ENCODE measurements around the gene TLR3.
A peak's percentile ranks its signal among the peaks of the same experiment; 100 is the strongest.
"Not testable (repeated sequence)": the region's sequence is repeated elsewhere in the genome, so short reads cannot be mapped to it uniquely, and the experiment has no call there.

The TLR3 gene

DNA sequence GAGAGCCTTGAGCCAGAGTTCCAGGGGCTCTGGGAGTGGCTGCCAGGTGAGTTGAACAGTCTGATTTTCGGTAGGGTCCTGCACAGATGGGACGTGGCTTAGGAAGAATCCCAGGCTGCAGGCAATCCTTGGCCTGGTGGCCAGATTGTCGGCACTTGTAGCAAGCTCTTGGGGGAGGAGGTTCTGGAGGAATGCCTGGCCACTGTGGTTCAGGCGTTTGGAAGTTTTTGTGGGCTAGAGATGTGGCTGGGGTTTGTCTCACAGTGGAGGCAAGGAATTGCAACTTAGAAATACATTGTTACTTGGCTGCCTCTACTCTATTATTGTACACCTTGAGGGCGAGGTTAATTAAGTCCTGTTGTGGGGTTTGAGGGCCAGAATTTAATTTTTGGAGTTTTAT is 21.5 kb upstream of the TLR3 start:
- not testable (repeated sequence) for DNase-seq (ENCODE audit: low read depth in 1 of 2, low spot score in 1 of 2)

DNA sequence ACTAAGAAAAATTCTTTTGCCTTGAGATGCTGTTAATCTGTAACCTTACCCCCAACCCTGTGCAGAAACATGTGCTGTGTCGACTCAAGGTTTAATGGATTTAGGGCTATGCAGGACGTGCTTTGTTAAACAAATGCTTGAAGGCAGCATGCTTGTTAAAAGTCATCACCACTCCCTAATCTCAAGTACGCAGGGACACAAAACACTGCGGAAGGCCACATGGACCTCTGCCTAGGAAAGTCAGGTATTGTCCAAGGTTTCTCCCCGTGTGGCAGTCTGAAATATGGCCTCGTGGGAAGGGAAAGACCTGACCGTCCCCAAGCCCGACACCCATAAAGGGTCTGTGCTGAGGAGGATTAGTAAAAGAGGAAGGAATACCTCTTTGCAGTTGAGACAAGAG is 18.8 kb upstream of the TLR3 start:
- DNase-seq (ENCODE audit: low read depth in 1 of 2, low spot score in 1 of 2): not testable (repeated sequence)

DNA sequence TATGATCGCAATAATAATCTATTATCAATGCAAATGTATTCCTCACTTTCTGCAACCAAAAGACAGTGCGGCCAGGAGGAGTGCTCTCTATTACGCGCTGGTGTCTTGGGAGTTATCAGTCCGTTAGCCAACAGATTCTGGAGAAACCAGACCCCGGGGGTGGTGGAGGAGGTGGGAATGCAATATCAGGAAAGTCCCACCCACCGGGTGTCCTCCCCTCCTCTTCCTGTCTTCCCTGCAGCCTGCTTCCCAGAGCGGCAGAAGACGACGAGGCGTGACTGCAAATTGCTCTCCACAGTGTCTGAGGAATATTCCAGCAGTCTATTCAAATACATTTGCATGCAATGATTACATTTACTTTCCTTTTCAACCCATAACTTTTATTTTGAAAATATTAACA is 17.9 kb upstream of the TLR3 start:
- DNase-seq (ENCODE audit: low read depth in 1 of 2, low spot score in 1 of 2): no peak

GRCh38 chr4:186058253-186058979 is 10.5 kb upstream of the TLR3 start:
- DNase-seq (ENCODE audit: low read depth in 1 of 2, low spot score in 1 of 2): no peak

DNA sequence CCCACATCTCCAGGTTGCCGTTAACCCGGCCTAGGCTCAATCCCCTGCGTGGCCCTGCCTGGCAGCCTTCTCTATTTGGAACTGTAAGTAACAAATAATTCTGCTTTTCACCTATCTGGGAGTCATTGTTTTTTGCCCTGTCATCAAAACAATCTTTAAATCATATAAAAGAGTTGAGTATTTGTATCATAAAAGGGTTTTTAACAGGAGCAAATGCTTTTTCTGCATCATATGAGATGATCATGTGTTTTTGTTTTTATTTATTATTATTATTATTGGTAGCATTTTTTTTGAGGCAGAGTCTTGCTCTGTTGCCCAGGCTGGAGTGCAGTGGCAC is 10.0 kb upstream of the TLR3 start:
- no peak for DNase-seq (ENCODE audit: low read depth in 1 of 2, low spot score in 1 of 2)

DNA sequence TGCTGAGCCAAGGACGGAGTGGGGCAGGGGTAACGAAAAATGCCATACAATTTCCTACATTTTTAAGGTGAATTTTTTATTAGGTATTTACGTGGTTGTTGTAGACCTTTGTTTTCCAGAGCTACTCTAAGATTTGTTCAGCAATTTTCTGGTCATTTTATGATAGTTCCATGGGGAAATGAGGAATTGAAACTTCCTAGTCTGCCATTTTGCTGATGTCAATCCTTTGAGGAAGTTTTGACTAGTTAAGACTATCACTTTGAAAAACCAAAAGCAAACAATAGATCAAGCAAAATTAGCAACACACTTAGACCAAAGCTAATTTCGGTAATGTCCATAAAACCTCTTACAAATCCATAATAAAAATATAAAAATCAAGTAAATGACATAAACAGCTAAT is 7.0 kb upstream of the TLR3 start:
- no peak for DNase-seq (ENCODE audit: low read depth in 1 of 2, low spot score in 1 of 2)

DNA sequence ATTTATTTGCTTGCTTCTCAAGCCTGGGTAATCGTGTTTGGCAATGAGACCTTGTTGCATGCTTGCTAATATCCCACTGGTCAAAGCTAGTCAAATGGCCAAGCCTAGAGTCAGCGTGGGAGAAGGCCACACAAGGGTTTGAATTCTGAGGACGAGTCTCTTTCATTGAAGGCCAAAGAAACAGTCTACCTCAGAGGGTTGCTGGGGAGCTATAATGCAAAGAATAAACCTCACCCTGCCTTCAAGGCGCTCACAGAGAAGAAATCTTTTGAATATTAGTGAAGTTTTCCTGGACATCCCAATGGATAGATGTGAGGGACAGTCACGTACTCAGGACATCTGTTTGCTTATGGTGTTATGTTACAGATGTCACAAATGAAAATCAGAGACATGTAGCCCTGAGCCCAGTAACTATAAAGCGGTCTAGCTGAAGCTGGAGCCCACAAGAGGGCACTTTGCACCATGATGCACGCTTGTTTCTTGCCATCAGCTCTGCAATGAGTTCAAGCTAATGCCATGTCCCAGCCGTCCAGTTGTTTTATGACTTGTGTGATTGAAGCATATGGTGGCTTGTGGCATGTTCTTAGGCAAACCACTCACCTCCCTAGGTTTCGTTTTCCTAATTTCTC is 1.1 kb upstream of the TLR3 start:
- no peak for DNase-seq (ENCODE audit: low read depth in 1 of 2, low spot score in 1 of 2)

GRCh38 chr4:186069729-186070128 is 773 bp downstream of the TLR3 start:
- no peak for DNase-seq (ENCODE audit: low read depth in 1 of 2, low spot score in 1 of 2)

- no peak for DNase-seq (ENCODE audit: low read depth in 1 of 2, low spot score in 1 of 2)
Observed at GRCh38 chr4:186072516-186072915, 3.6 kb downstream of the TLR3 start.

DNA sequence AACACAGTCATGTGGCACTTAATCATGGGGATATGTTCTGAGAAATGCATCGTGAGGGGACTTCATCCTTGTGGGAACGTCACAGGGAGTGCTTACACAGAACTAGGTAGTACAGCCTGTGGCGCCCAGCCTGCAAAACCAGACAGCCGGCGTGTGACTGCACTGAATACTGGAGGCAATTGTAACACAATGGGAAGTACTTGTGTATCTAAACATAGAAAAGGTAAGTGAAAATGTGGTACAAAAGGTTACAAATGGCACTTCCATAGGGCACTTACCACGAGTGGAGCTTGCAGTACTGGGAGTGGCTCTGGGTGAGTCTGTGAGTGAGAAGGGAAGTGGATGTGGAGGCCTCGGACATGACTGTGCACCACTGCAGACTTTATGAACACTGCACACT is 5.2 kb downstream of the TLR3 start:
- DNase-seq (ENCODE audit: low read depth in 1 of 2, low spot score in 1 of 2): no peak

GRCh38 chr4:186078981-186079638 is 10.2 kb downstream of the TLR3 start:
- DNase-seq (ENCODE audit: low read depth in 1 of 2, low spot score in 1 of 2): no peak

GRCh38 chr4:186079694-186080093 is 10.7 kb downstream of the TLR3 start:
- DNase-seq (ENCODE audit: low read depth in 1 of 2, low spot score in 1 of 2): no peak

GRCh38 chr4:186081202-186081807 is 12.3 kb downstream of the TLR3 start:
- DNase-seq (ENCODE audit: low read depth in 1 of 2, low spot score in 1 of 2): no peak

DNA sequence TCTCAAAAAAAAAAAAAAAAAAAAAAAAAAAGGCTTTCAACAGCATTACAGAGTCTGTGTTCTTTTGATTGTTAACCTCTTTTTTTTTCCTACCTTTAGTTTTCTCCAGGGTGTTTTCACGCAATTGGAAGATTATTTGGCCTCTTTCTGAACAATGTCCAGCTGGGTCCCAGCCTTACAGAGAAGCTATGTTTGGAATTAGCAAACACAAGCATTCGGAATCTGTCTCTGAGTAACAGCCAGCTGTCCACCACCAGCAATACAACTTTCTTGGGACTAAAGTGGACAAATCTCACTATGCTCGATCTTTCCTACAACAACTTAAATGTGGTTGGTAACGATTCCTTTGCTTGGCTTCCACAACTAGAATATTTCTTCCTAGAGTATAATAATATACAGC is 13.3 kb downstream of the TLR3 start:
- DNase-seq (ENCODE audit: low read depth in 1 of 2, low spot score in 1 of 2): no peak

DNA sequence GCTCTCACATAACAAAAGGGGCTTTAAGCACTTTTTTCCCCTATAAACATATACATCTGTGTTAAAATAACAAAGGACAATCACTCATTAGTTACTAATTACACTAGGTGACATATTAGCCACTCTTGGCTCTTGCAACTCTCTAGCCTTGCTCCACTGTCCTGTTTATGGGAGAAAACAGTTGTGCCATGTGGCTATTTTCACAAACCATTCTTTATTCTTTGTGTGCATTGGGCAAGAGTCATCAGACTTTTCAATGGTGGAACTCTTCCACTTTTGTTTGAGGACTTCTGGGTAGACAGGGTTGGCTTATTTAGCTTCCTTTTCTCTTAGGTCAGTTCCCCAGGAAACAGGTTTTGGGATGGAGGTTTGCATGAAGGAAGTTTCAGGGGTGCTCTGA is 19.6 kb downstream of the TLR3 start:
- no peak for DNase-seq (ENCODE audit: low read depth in 1 of 2, low spot score in 1 of 2)

- DNase-seq (ENCODE audit: low read depth in 1 of 2, low spot score in 1 of 2): no peak
Observed at GRCh38 chr4:186092296-186092695, 23.3 kb downstream of the TLR3 start.

- DNase-seq (ENCODE audit: low read depth in 1 of 2, low spot score in 1 of 2): no peak
Observed at GRCh38 chr4:186095406-186095805, 26.4 kb downstream of the TLR3 start.

DNA sequence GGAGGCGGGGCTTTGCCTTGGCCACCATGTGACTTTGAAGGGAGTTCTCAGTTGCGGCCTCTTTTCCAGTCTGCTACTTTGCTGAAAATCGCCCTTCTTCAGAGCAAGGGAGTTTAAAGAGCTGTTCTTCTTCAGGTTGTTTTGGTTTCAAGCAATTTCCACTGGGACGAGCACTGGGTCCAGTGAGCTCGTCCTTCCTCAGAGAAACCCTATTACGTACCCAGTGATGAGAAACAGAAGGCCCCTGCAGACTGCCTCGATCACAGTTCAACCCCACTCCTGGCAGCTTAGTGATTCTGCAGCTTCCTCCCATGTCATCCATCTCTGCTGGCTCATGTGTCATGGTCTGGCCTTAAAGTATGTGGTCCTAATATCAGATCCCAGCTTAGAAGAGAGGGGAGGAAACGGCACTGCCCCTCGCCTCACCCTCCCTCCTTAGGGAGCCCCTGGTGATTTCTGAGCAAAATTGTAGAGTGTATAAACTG is 27.8 kb downstream of the TLR3 start:
- DNase-seq (ENCODE audit: low read depth in 1 of 2, low spot score in 1 of 2): no peak

GRCh38 chr4:186097386-186097785 is 28.4 kb downstream of the TLR3 start:
- DNase-seq (ENCODE audit: low read depth in 1 of 2, low spot score in 1 of 2): no peak

- no peak for DNase-seq (ENCODE audit: low read depth in 1 of 2, low spot score in 1 of 2)
Observed at GRCh38 chr4:186102931-186103330, 34.0 kb downstream of the TLR3 start.

DNA sequence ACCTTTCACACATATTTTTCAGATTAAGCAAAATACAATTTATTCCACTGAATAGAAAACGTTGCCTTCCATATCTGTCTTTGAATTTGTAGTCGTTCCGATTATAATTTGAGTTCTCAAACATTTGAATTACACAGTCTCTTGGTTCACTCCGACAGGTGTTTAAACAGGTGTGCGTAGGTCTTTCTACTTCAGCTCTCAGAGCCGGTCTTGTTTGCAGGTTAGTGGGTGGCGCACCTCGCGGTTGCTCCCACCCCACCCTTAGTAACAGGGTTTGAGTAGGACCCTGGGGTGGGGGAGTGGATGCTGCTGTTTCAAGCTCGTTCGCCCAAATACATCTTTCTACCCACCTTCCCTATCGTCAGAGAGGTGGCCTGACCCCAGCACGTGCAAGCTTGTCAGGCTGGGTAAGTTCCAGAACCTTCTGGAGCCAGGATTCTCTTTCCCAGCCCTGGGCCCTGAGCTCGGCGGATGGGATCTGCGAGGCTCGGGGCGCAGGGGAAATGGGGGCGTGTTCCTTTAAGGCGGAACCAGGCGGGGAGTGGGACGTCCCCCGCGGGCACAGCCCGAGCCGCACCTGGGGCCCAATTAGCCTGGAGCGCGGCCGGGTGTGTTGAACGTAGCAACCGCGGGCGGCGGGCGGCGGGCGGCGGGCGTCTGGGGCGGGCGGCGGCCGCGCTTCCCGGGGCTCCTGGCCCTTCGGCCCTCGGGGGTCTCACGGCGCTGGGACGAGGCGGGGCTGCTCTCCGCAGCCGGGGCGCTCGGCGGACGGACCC is 35.3 kb downstream of the TLR3 start, which contains the start of gene FAM149A:
TSS of gene FAM149A (plus strand) at position 591 of the 776 bp plus-strand sequence.
- peak; percentile 13 to 41 for DNase-seq (ENCODE audit: low read depth in 1 of 2, low spot score in 1 of 2)
